H9 (cell line): ENCODE measurements around the gene IFT122. TPM values are rescaled to one million over a fixed set of nuclear protein-coding genes. Genes with fewer than 3 reads are reported as not detected.

Experiments
- DNase-seq: peaks from one replicate; pipeline ENCODE4 v3.0.0-alpha.2; 2017
- H2AFZ ChIP-seq: one replicate; pipeline ENCODE4 v1.6.1; 2013; ENCODE audit warnings: mild to moderate bottlenecking, low read length, control low read depth, moderate library complexity
- H2AK5ac ChIP-seq: 2 replicates; pipeline ENCODE4 v1.6.1; 2013; ENCODE audit warnings: low read length, control low read depth, mixed read lengths; ENCODE audit not compliant: insufficient read length
- H2BK120ac ChIP-seq: one replicate; pipeline ENCODE4 v1.6.1; 2013; ENCODE audit warnings: low read depth, mild to moderate bottlenecking, low read length, control low read depth, inconsistent platforms; ENCODE audit not compliant: poor library complexity, severe bottlenecking
- H2BK12ac ChIP-seq: 2 replicates; pipeline ENCODE4 v1.6.1; 2013; ENCODE audit warnings: low read length, control low read depth, mixed read lengths, low read depth; ENCODE audit not compliant: insufficient read length
- H2BK15ac ChIP-seq: 2 replicates; pipeline ENCODE4 v1.6.1; 2013; ENCODE audit warnings: low read depth, low read length, control low read depth
- H2BK20ac ChIP-seq: one replicate; pipeline ENCODE4 v1.6.1; 2013; ENCODE audit warnings: low read depth, mild to moderate bottlenecking, low read length, control low read depth, inconsistent platforms; ENCODE audit not compliant: poor library complexity, severe bottlenecking
- H2BK5ac ChIP-seq: 2 replicates; pipeline ENCODE4 v1.6.1; 2013; ENCODE audit warnings: low read length, control low read depth, mixed read lengths; ENCODE audit not compliant: insufficient read length
- H3K14ac ChIP-seq: 2 replicates; pipeline ENCODE4 v1.6.1; 2013; ENCODE audit warnings: low read length, control low read depth; ENCODE audit not compliant: insufficient read depth
- H3K18ac ChIP-seq: 2 replicates; pipeline ENCODE4 v1.6.1; 2013; ENCODE audit warnings: low read depth, mild to moderate bottlenecking, mixed read lengths, low read length, control low read depth; ENCODE audit not compliant: insufficient read length
- H3K23ac ChIP-seq: 2 replicates; pipeline ENCODE4 v1.6.1; 2013; ENCODE audit warnings: low read length, control low read depth, mixed read lengths, low read depth; ENCODE audit not compliant: insufficient read length
- H3K23me2 ChIP-seq: 2 replicates; pipeline ENCODE4 v1.6.1; 2013; ENCODE audit warnings: low read depth, mild to moderate bottlenecking, mixed read lengths, low read length, control low read depth; ENCODE audit not compliant: insufficient read length, poor library complexity, severe bottlenecking
- H3K27ac ChIP-seq: 2 replicates; pipeline ENCODE4 v1.5.1; 2013; ENCODE audit warnings: low read length, control low read depth, mixed read lengths, low read depth; ENCODE audit not compliant: insufficient read length
- H3K27me3 ChIP-seq: 2 replicates; pipeline ENCODE4 v1.6.1; 2013; ENCODE audit warnings: low read length, control low read depth, inconsistent platforms; ENCODE audit not compliant: insufficient read depth
- H3K4ac ChIP-seq: 2 replicates; pipeline ENCODE4 v1.6.1; 2013; ENCODE audit warnings: low read depth, mild to moderate bottlenecking, control low read depth, inconsistent platforms, low read length, moderate library complexity
- H3K4me1 ChIP-seq: 2 replicates; pipeline ENCODE4 v1.6.1; 2013; ENCODE audit warnings: low read length, control low read depth, inconsistent platforms; ENCODE audit not compliant: insufficient read depth
- H3K4me2 ChIP-seq: 2 replicates; pipeline ENCODE4 v1.6.1; 2013; ENCODE audit warnings: low read length, control low read depth, mixed read lengths; ENCODE audit not compliant: insufficient read length, insufficient read depth
- H3K56ac ChIP-seq: 2 replicates; pipeline ENCODE4 v1.6.1; 2013; ENCODE audit warnings: low read depth, mild to moderate bottlenecking, mixed read lengths, low read length, control low read depth; ENCODE audit not compliant: insufficient read length
- H3K79me1 ChIP-seq: 2 replicates; pipeline ENCODE4 v1.6.1; 2013; ENCODE audit warnings: low read depth, mild to moderate bottlenecking, moderate library complexity, low read length, control low read depth, inconsistent platforms; ENCODE audit not compliant: insufficient read depth, poor library complexity, severe bottlenecking
- H3K79me2 ChIP-seq: 2 replicates; pipeline ENCODE4 v1.6.1; 2013; ENCODE audit warnings: low read length, control low read depth, inconsistent platforms; ENCODE audit not compliant: insufficient read depth
- H3K9ac ChIP-seq: 2 replicates; pipeline ENCODE4 v1.6.1; 2013; ENCODE audit warnings: low read length, control low read depth, mixed read lengths; ENCODE audit not compliant: insufficient read length; ENCODE audit errors: extremely low read depth
- H3K9me3 ChIP-seq: one replicate; pipeline ENCODE4 v1.6.1; 2013; ENCODE audit warnings: low read depth, low read length, inconsistent platforms; ENCODE audit not compliant: control insufficient read depth
- H3T11ph ChIP-seq: one replicate; pipeline ENCODE4 v1.6.1; 2013; ENCODE audit warnings: mild to moderate bottlenecking, low read length, control low read depth, inconsistent platforms
- H4K20me1 ChIP-seq: one replicate; pipeline ENCODE4 v1.6.1; 2013; ENCODE audit not compliant: control insufficient read depth, insufficient read length, insufficient read depth
- H4K5ac ChIP-seq: 2 replicates; pipeline ENCODE4 v1.6.1; 2013; ENCODE audit warnings: low read depth, mild to moderate bottlenecking, mixed read lengths, low read length, control low read depth; ENCODE audit not compliant: insufficient read length
- H4K8ac ChIP-seq: replicated peaks from 2 replicates; pipeline ENCODE4 v1.6.1; 2013; ENCODE audit warnings: low read length, control low read depth, mixed read lengths, low read depth; ENCODE audit not compliant: insufficient read length
- H4K91ac ChIP-seq: 2 replicates; pipeline ENCODE4 v1.6.1; 2013; ENCODE audit warnings: low read depth, mild to moderate bottlenecking, moderate library complexity, mixed read lengths, low read length, control low read depth; ENCODE audit not compliant: insufficient read length
- H3K27ac Mint-ChIP-seq, 3 experiments: 2 replicates in 2 of 3; 3 replicates in 1 of 3; pipeline ENCODE4 v1.8.0; 2020 to 2021; ENCODE audit warnings: mixed read lengths in 3 of 3, mild to moderate bottlenecking in 1 of 3, moderate library complexity in 1 of 3
- H3K27me3 Mint-ChIP-seq: 2 replicates; pipeline ENCODE4 v1.8.0; 2021; ENCODE audit warnings: low read depth, mild to moderate bottlenecking, moderate library complexity, mixed read lengths
- H3K36me3 Mint-ChIP-seq, 3 experiments: 2 replicates in 2 of 3; 3 replicates in 1 of 3; pipeline ENCODE4 v1.8.0; 2020 to 2021; ENCODE audit warnings: low read depth in 3 of 3, mixed read lengths in 3 of 3; ENCODE audit not compliant: insufficient read depth in 1 of 3
- H3K4me1 Mint-ChIP-seq, 2 experiments: 2 replicates each; pipeline ENCODE4 v1.8.0; 2020; ENCODE audit warnings: mixed read lengths in 2 of 2
- H3K4me3 Mint-ChIP-seq, 2 experiments: 2 replicates in 1 of 2; 3 replicates in 1 of 2; pipeline ENCODE4 v1.8.0; 2020 to 2021; ENCODE audit warnings: mild to moderate bottlenecking in 2 of 2, mixed read lengths in 2 of 2, moderate library complexity in 1 of 2
- H3K9me3 Mint-ChIP-seq, 2 experiments: 2 replicates in 1 of 2; 3 replicates in 1 of 2; pipeline ENCODE4 v1.8.0; 2020; ENCODE audit warnings: mild to moderate bottlenecking in 2 of 2, mixed read lengths in 2 of 2, moderate library complexity in 1 of 2
- WGBS: extraction: QIAGEN DNeasy Blood & Tissue Kit; methylation state at CpG from one replicate; pipeline ENCODE4 v1.1.7; 2013; ENCODE audit warnings: missing lambda C conversion rate, low lambda C conversion rate, mixed read lengths; ENCODE audit not compliant: insufficient read length; ENCODE audit errors: extremely low coverage; 5-methylcytosine and 5-hydroxymethylcytosine counted together
- total RNA-seq: library from RNA; stranded (reverse); gene quantifications from 2 replicates; pipeline ENCODE4 v1.2.1, GENCODE V29; 2021
- TF ChIP-seq, protein P1 (sequence below): fragments of 200-600 bp; sonication (generic); conservative IDR thresholded peaks from 3 replicates; pipeline ENCODE4 v1.8.0; 2021; ENCODE audit warnings: antibody characterized with exemption, mild to moderate bottlenecking

The IFT122 gene
- total RNA-seq, 1 experiment from 2014 or later: 19.3 TPM

DNA sequence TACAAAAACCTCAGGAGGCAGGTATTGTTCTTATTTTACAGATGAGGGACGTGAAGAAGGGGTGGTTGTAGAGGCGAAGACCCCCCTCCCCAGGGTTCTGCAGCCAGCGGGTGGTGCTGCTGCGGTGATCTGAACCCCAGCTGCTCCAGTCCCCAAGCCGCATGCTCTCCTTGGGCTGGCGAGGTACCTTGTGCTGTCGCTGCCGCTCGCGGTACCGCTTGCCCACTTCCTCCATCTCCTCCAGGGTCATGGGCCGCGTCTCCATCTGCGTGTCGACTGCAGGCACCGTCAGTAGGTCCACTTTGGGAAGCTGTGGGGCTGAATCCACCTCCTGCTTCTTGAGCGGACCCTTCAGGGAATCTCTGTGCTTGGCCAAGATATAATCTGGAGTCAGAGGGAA, 29.1 kb upstream of the IFT122 start:
- no peaks in the 10 kb centered on the region for H3K4me1 ChIP-seq
- no peak overlapping the region for H2BK5ac ChIP-seq
- H3K4me2 ChIP-seq: no peak overlapping the region
- H4K20me1 ChIP-seq: no peaks in the 10 kb centered on the region
- Mint-ChIP-seq H3K36me3 (no peaks in the 10 kb centered on the region), H3K4me1 (peaks cover 2 to 4% of the 10 kb centered on the region in 2 experiments; a peak in 2 of 4 replicates), H3K27ac (no peak overlapping the region), H3K9me3 (no peaks in the 10 kb centered on the region), H3K4me3 (no peak overlapping the region), H3K27me3 (peaks cover 43% of the 10 kb centered on the region)
- H3K18ac ChIP-seq: no peak overlapping the region
- no peak overlapping the region for H2BK20ac ChIP-seq
- TF ChIP-seq, protein P1, sequence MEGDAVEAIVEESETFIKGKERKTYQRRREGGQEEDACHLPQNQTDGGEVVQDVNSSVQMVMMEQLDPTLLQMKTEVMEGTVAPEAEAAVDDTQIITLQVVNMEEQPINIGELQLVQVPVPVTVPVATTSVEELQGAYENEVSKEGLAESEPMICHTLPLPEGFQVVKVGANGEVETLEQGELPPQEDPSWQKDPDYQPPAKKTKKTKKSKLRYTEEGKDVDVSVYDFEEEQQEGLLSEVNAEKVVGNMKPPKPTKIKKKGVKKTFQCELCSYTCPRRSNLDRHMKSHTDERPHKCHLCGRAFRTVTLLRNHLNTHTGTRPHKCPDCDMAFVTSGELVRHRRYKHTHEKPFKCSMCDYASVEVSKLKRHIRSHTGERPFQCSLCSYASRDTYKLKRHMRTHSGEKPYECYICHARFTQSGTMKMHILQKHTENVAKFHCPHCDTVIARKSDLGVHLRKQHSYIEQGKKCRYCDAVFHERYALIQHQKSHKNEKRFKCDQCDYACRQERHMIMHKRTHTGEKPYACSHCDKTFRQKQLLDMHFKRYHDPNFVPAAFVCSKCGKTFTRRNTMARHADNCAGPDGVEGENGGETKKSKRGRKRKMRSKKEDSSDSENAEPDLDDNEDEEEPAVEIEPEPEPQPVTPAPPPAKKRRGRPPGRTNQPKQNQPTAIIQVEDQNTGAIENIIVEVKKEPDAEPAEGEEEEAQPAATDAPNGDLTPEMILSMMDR: no peak
- no peaks in the 10 kb centered on the region for H3K79me2 ChIP-seq
- H3K27me3 ChIP-seq: 0 out of 2 replicates have a peak, but pooled peaks cover 3% of the 10 kb centered on the region
- no peak overlapping the region for H2AK5ac ChIP-seq
- no peak overlapping the region; the same call in 1 of the 2 replicates for H3K14ac ChIP-seq
- WGBS: no CpG with 5 or more reads among the region's 17 CpGs
- no peak overlapping the region for H3K9ac ChIP-seq
- no peak overlapping the region for H2BK12ac ChIP-seq
- H3K27ac ChIP-seq: no peak overlapping the region
- no peak overlapping the region for H3K4ac ChIP-seq
- H3K23me2 ChIP-seq: no peaks in the 10 kb centered on the region
- H3K56ac ChIP-seq: no peak overlapping the region
- H3K9me3 ChIP-seq: no peaks in the 10 kb centered on the region
- no peak overlapping the region for H2BK120ac ChIP-seq
- no peak overlapping the region for H3T11ph ChIP-seq
- H4K91ac ChIP-seq: no peak overlapping the region
- no peak overlapping the region for H3K23ac ChIP-seq
- no peak overlapping the region for H4K8ac ChIP-seq
- H2BK15ac ChIP-seq: no peak overlapping the region
- H2AFZ ChIP-seq: no peak overlapping the region
- H4K5ac ChIP-seq: no peak overlapping the region
- H3K79me1 ChIP-seq: no peaks in the 10 kb centered on the region
- DNase-seq: no peak
